ENCODE data around the gene ASPM.

DNA sequence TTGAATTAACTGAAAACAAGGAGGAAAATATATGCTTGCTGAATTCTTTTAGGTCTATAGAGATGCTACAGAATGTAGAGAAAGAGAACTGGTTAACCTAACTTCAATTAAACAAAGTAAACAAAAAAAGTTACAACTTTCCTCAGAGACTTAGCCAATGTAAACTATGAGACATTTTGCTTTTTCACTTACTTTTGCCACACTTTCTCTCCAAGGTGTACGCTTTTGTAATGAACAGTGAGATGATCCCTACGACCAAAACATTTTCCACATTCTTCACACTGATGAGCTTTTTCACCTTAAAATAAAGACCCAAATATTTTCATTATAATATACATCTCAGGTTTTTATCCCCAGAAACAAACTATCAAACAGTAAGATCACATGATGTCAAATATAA is 28.3 kb upstream of the ASPM start:
- no peak for TF ChIP-seq BACH2 (CRISPR knock-in tag; IDR thresholded peaks at IDR 0.05; ENCODE audit: borderline replicate concordance)
- TF ChIP-seq ZFP3 (CRISPR knock-in tag; IDR thresholded peaks at IDR 0.05) = no peak
- no peak for TF ChIP-seq ISL1 (CRISPR knock-in tag; IDR thresholded peaks at IDR 0.05)
- TF ChIP-seq PPARA (CRISPR knock-in tag; IDR thresholded peaks at IDR 0.05; ENCODE audit: borderline replicate concordance) = no peak
- TF ChIP-seq, protein P1, sequence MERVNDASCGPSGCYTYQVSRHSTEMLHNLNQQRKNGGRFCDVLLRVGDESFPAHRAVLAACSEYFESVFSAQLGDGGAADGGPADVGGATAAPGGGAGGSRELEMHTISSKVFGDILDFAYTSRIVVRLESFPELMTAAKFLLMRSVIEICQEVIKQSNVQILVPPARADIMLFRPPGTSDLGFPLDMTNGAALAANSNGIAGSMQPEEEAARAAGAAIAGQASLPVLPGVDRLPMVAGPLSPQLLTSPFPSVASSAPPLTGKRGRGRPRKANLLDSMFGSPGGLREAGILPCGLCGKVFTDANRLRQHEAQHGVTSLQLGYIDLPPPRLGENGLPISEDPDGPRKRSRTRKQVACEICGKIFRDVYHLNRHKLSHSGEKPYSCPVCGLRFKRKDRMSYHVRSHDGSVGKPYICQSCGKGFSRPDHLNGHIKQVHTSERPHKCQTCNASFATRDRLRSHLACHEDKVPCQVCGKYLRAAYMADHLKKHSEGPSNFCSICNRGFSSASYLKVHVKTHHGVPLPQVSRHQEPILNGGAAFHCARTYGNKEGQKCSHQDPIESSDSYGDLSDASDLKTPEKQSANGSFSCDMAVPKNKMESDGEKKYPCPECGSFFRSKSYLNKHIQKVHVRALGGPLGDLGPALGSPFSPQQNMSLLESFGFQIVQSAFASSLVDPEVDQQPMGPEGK (CRISPR knock-in tag; IDR thresholded peaks at IDR 0.05; ENCODE audit: borderline replicate concordance) = no peak
- no peak for TF ChIP-seq TOX (CRISPR knock-in tag; IDR thresholded peaks at IDR 0.05; ENCODE audit: borderline replicate concordance)
- TF ChIP-seq SNAI2 (CRISPR knock-in tag; IDR thresholded peaks at IDR 0.05) = no peak
- no peak for TF ChIP-seq ZNF565 (CRISPR knock-in tag; conservative IDR thresholded peaks at IDR 0.05; ENCODE audit: low read depth)
- no peak for TF ChIP-seq OSR1 (CRISPR knock-in tag; IDR thresholded peaks at IDR 0.05)
- no peak for TF ChIP-seq TCF4 (CRISPR knock-in tag; IDR thresholded peaks at IDR 0.05; ENCODE audit: borderline replicate concordance)
- no peak for TF ChIP-seq ZFP30 (CRISPR knock-in tag; IDR thresholded peaks at IDR 0.05)

Data from SK-N-SH treated with all-trans-retinoic acid at 6 μM for 48 hours (cell line).